KOPT-K1 (cell line): ENCODE results near the gene SMG5.
"Not testable (repeated sequence)": the region's sequence is repeated elsewhere in the genome, so short reads cannot be mapped to it uniquely, and the experiment has no call there.

ENCODE experiments used
- H3K27ac ChIP-seq: fragments of 200-600 bp; sonication (generic); 2 replicates; pipeline ENCODE4 v1.5.1; 2016; ENCODE audit warnings: antibody characterized with exemption, mild to moderate bottlenecking, low read depth, low read length; ENCODE audit not compliant: poor library complexity, severe bottlenecking
- H3K36me3 ChIP-seq: fragments of 200-600 bp; sonication (generic); 2 replicates; pipeline ENCODE4 v1.5.1; 2017; ENCODE audit warnings: antibody characterized with exemption, mild to moderate bottlenecking, low read length, moderate library complexity; ENCODE audit not compliant: insufficient read depth
- H3K9me3 ChIP-seq: fragments of 200-600 bp; sonication (generic); 2 replicates; pipeline ENCODE4 v1.5.1; 2017; ENCODE audit warnings: antibody characterized with exemption, low read length, mild to moderate bottlenecking; ENCODE audit not compliant: insufficient read depth, poor library complexity, severe bottlenecking

Gene SMG5

GRCh38 chr1:156216361-156217086 is 66.1 kb downstream of the SMG5 start:
- not testable (repeated sequence) for H3K27ac ChIP-seq, H3K9me3 ChIP-seq
- H3K36me3 ChIP-seq = peaks cover 26% of the 10 kb centered on the region

GRCh38 chr1:156214024-156214748 is 68.4 kb downstream of the SMG5 start:
- H3K27ac ChIP-seq = peak overlapping the region; percentile 95
- peaks cover 6% of the 10 kb centered on the region for H3K9me3 ChIP-seq
- peaks cover 38% of the 10 kb centered on the region for H3K36me3 ChIP-seq

DNA sequence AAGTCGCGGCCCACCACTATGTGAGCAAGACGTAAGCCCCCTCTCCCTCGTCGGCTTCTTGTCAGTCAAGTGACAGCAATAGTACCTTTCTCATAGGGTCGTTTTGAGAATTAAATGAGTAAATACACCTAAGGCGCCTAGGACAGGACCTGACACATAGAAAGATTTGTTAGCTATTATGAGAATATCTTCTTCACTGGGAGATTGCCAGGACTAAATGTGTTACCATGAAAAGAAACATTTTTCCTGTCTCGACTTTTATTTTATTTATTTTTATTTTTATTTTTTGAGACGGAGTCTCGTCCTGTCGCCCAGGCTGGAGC is 69.0 kb downstream of the SMG5 start:
- peaks cover 44% of the 10 kb centered on the region for H3K36me3 ChIP-seq
- peaks cover 6% of the 10 kb centered on the region for H3K9me3 ChIP-seq
- H3K27ac ChIP-seq = peak overlapping the region; percentile 95

- peaks cover 6% of the 10 kb centered on the region for H3K9me3 ChIP-seq
- peak within 1 kb of the TSS; percentile 95 for H3K27ac ChIP-seq
- H3K36me3 ChIP-seq = peaks cover 50% of the 10 kb centered on the region
Measured at GRCh38 chr1:156212833-156213643, 69.6 kb downstream of the SMG5 start, which contains the start of gene PMF1. TSS of gene PMF1 (plus strand) at chr1:156213007. CDS start at chr1:156213016, 9 bp downstream.

- H3K36me3 ChIP-seq = peaks cover 58% of the 10 kb centered on the region
- H3K27ac ChIP-seq = peak overlapping the region; percentile 95
- peaks cover 6% of the 10 kb centered on the region for H3K9me3 ChIP-seq
Measured at GRCh38 chr1:156212130-156212529, 70.5 kb downstream of the SMG5 start.

DNA sequence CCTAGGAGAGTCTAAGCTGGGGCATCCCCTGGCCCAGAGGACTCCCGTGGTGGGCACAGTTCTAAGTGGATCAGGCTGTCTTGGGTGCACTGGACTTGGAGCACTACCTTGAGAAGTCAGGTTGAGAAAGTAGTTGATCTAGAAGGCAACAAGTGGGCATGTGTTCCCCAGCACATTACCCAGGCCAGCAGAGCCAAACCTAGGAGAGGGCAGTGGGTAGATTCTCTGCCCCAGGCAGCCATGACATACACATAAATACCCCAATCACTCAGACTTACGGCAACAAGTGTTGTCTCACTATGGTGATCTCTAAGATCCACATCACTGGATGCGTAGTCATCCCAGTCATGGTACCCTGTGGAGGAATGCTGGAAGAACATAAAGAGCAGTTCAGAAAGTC is 71.4 kb downstream of the SMG5 start:
- peaks cover 67% of the 10 kb centered on the region for H3K36me3 ChIP-seq
- H3K9me3 ChIP-seq = peaks cover 1% of the 10 kb centered on the region
- H3K27ac ChIP-seq = no peak overlapping the region

DNA sequence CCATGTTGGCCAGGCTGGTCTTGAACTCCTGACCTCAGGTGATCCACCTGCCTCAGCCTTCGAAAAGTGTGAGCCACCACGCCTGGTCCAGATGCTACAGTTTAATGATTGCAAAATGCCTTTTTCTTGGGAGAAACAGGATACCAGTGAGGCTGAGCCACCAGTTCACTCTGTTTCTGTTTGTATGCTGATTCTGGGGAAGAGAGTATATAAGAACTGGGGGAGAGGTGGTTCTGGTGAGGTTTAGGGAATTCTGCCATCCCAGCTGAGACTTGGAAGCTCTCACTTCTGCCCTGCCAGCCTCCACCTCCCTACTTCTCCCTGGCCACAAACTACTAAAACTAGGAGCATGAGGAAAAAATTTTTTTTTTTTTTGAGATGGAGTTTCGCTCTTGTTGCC is 77.9 kb downstream of the SMG5 start:
- H3K9me3 ChIP-seq = no peaks in the 10 kb centered on the region
- no peak overlapping the region for H3K27ac ChIP-seq
- H3K36me3 ChIP-seq = peaks cover 95% of the 10 kb centered on the region

DNA sequence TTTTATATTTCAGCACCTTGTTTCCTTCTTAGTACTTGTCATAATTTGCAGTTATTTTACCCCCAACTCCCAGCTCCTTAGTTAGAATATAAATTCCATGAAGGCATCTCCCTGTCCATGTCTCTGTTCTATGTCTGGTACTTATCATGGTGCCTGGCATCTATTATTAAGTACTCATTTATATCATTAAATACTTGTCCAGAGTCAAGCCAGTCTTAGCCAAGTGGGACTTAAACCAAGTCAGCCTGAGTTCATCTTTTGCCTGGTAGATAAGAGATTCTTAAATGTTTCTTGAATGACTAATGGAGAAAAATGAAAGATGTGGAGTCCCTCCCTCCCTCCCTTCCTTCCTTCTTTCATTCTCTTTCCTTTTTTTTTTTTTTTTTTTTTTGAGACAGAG is 79.3 kb downstream of the SMG5 start:
- Histone ChIP-seq H3K9me3 (no peaks in the 10 kb centered on the region), H3K36me3 (peaks cover 88% of the 10 kb centered on the region), H3K27ac (no peak overlapping the region)

DNA sequence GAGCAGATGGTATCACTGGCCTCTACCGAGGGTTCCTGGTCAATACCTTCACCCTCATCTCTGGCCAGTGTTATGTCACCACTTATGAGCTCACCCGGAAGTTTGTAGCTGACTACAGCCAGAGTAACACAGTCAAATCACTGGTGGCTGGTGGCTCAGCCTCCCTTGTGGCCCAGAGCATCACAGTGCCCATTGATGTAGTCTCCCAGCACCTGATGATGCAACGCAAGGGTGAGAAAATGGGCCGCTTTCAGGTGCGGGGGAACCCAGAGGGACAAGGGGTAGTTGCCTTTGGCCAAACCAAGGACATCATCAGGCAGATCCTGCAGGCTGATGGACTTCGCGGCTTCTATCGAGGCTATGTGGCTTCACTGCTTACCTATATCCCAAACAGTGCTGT is 82.6 kb downstream of the SMG5 start:
- Histone ChIP-seq H3K36me3 (peaks cover 77% of the 10 kb centered on the region), H3K27ac (no peak overlapping the region), H3K9me3 (no peaks in the 10 kb centered on the region)
